Endothelial cell of umbilical vein (primary cell): Measurements from ENCODE around the gene OR10J5. TPM values are rescaled to one million over a fixed set of nuclear protein-coding genes. Genes with fewer than 3 reads are reported as not detected.

Experiments used
- BruUV-seq: library from RNA; stranded (reverse); fragments of 400-500 nt; replicated peaks from 2 replicates; lab custom pipeline; 2021; lab: Mats Ljungman, UMichigan
- CTCF ChIA-PET: fragments of 300-600, 350-600 bp; sonication (Branson Sonifier 250); formaldehyde crosslinking; loops from one replicate; lab custom pipeline; 2021; ENCODE audit warnings: antibody characterized with exemption, inconsistent platforms; lab: Charles Lee
- POLR2A ChIA-PET: fragments of 300-600, 350-600 bp; sonication (Branson Sonifier 250); formaldehyde crosslinking; loops from one replicate; lab custom pipeline; 2021; ENCODE audit warnings: antibody characterized with exemption, inconsistent platforms; lab: Charles Lee
- DNase-seq: peaks from one replicate; pipeline ENCODE4 v3.0.0-alpha.2; 2011; ENCODE audit warnings: low read depth, low spot score
- FAIRE-seq: peaks from 2 replicates; lab custom pipeline; 2011; peaks lifted over from hg19 to GRCh38; lab: Jason Lieb, UNC
- H2AFZ ChIP-seq: 2 replicates; pipeline ENCODE4 v1.6.0; 2012; ENCODE audit warnings: low read depth, low read length, control low read depth, inconsistent platforms
- H3K27ac ChIP-seq: 2 replicates; pipeline ENCODE4 v1.5.1; 2011; ENCODE audit warnings: low read depth, mild to moderate bottlenecking, control low read depth, low read length, moderate library complexity; ENCODE audit not compliant: insufficient read depth
- H3K27me3 ChIP-seq, 2 experiments: 2 replicates each; pipeline versions ENCODE4 v1.6.0 to v1.6.1; 2011; ENCODE audit warnings: low read length in 2 of 2, mixed read lengths in 1 of 2; ENCODE audit not compliant: control insufficient read depth in 2 of 2, insufficient read depth in 2 of 2
- H3K36me3 ChIP-seq, 2 experiments: 2 replicates in 1 of 2; 3 replicates in 1 of 2; pipeline ENCODE4 v1.5.1; 2011; ENCODE audit warnings: low read length in 2 of 2, mild to moderate bottlenecking in 1 of 2, moderate library complexity in 1 of 2; ENCODE audit not compliant: control insufficient read depth in 2 of 2, insufficient read depth in 2 of 2; ENCODE audit errors: extremely low read depth in 1 of 2
- H3K4me1 ChIP-seq: 3 replicates; pipeline ENCODE4 v1.5.1; 2011; ENCODE audit warnings: mild to moderate bottlenecking, low read length; ENCODE audit not compliant: control insufficient read depth, insufficient read depth; ENCODE audit errors: extremely low read depth
- H3K4me2 ChIP-seq: 2 replicates; pipeline ENCODE4 v1.6.1; 2011; ENCODE audit warnings: low read length, control low read depth, mixed read lengths; ENCODE audit not compliant: insufficient read depth
- H3K4me3 ChIP-seq, 3 experiments: fragments of 200-600 bp in 1 of 3; sonication (generic), shearing (Covaris generic) in 1 of 3; replicated peaks in 1 of 3; 2 replicates each; pipeline ENCODE4 v1.5.1; 2011 to 2016; ENCODE audit warnings: control low read depth in 3 of 3, low read length in 3 of 3, mild to moderate bottlenecking in 2 of 3, inconsistent platforms in 1 of 3, low read depth in 1 of 3, moderate library complexity in 1 of 3; ENCODE audit not compliant: insufficient read depth in 1 of 3
- H3K79me2 ChIP-seq: 2 replicates; pipeline ENCODE4 v1.6.0; 2012; ENCODE audit warnings: low read length, inconsistent platforms; ENCODE audit not compliant: control insufficient read depth, insufficient read depth
- H3K9ac ChIP-seq: replicated peaks from 2 replicates; pipeline ENCODE3; 2011; ENCODE audit warnings: low read length, control low read depth; ENCODE audit not compliant: insufficient read depth; ENCODE audit errors: extremely low read depth
- H3K9me1 ChIP-seq: replicated peaks from 3 replicates; pipeline ENCODE4 v1.6.0; 2011; ENCODE audit warnings: mild to moderate bottlenecking, low read length; ENCODE audit not compliant: control insufficient read depth, insufficient read depth; ENCODE audit errors: extremely low read depth
- H3K9me3 ChIP-seq: replicated peaks from 2 replicates; pipeline ENCODE4 v1.5.1; 2012; ENCODE audit warnings: low read length, inconsistent platforms; ENCODE audit not compliant: control insufficient read depth, insufficient read depth
- H4K20me1 ChIP-seq: replicated peaks from 2 replicates; pipeline ENCODE3; 2011; ENCODE audit warnings: mild to moderate bottlenecking, low read length; ENCODE audit not compliant: control insufficient read depth, insufficient read depth; ENCODE audit errors: extremely low read depth
- CTCF ChIP-seq, 2 donors: IDR thresholded peaks; 1 replicate in 1 of 2; 2 replicates in 1 of 2; pipeline ENCODE4 v1.5.1; 2011; ENCODE audit warnings: low read length in 2 of 2, mild to moderate bottlenecking in 2 of 2, moderate library complexity in 2 of 2, control low read depth in 1 of 2, inconsistent platforms in 1 of 2, low read depth in 1 of 2; ENCODE audit not compliant: insufficient read depth in 1 of 2; ENCODE audit errors: extremely low read depth in 1 of 2
- EZH2 ChIP-seq: IDR thresholded peaks from 2 replicates; pipeline ENCODE4 v1.6.1; 2012; ENCODE audit warnings: borderline replicate concordance, low read depth, mild to moderate bottlenecking, moderate library complexity, low read length, inconsistent platforms; ENCODE audit not compliant: severe bottlenecking
- FOS ChIP-seq: IDR thresholded peaks from 2 replicates; pipeline ENCODE4 v1.6.1; 2011; ENCODE audit warnings: mild to moderate bottlenecking, low read length, moderate library complexity, borderline replicate concordance; ENCODE audit not compliant: insufficient read depth
- GATA2 ChIP-seq: IDR thresholded peaks from 2 replicates; pipeline ENCODE4 v1.7.0; 2011; ENCODE audit warnings: low read depth, mild to moderate bottlenecking, moderate library complexity, mixed read lengths, low read length; ENCODE audit not compliant: insufficient read length, insufficient read depth
- JUN ChIP-seq: IDR thresholded peaks from 2 replicates; pipeline ENCODE4 v1.6.1; 2011; ENCODE audit warnings: borderline replicate concordance, low read depth; ENCODE audit not compliant: insufficient read length, insufficient read depth
- MAX ChIP-seq: IDR thresholded peaks from 2 replicates; pipeline ENCODE4 v1.6.1; 2011; ENCODE audit not compliant: insufficient read depth, insufficient read length
- MYC ChIP-seq: IDR thresholded peaks from one replicate; pipeline ENCODE4 v1.6.1; 2011; ENCODE audit warnings: mild to moderate bottlenecking, low read depth, low read length
- POLR2A ChIP-seq: IDR thresholded peaks from 2 replicates; pipeline ENCODE4 v1.6.1; 2012; ENCODE audit warnings: low read depth, mild to moderate bottlenecking, control low read depth, low read length
- POLR2AphosphoS5 ChIP-seq: IDR thresholded peaks from 2 replicates; pipeline ENCODE4 v1.6.1; 2012; ENCODE audit warnings: low read depth, mild to moderate bottlenecking, control low read depth, low read length, moderate library complexity; ENCODE audit not compliant: insufficient read depth
- dilution Hi-C: fragments of 300-500 bp; cut with MboI; formaldehyde crosslinking; loops from one replicate; pipeline ENCODE4 v1.15.0; 2019; ENCODE audit warnings: low sequenced_read_pairs; ENCODE audit not compliant: extremely low pct_ligation_motif_present
- intact Hi-C: fragments of 100-400 bp; cut with micrococcal nuclease; formaldehyde crosslinking; loops from one replicate; pipeline ENCODE4 v1.10.0; 2022
- polyA plus RNA-seq, 4 experiments: library from polyadenylated mRNA; depleted of rRNA in 3 of 4; stranded (reverse) in 3 of 4; unstranded in 1 of 4; fragments of >200 nt; gene quantifications; 2 replicates each; pipeline versions ENCODE4 v1.2.1 to v1.2.3, GENCODE V29; 2011 to 2012; ENCODE audit warnings: missing spikeins in 1 of 4
- total RNA-seq: library from RNA; stranded (reverse); gene quantifications from 2 replicates; pipeline ENCODE4 v1.2.3, GENCODE V29; 2021

OR10J5 gene
- total and polyA plus RNA-seq, 2 donors (not counting 3 experiments of a cell fraction or from before 2014, with no cell fraction given) = not detected

GRCh38 chr1:159561497-159561896 is 25.7 kb upstream of the OR10J5 start:
- no peak for FAIRE-seq
- dilution Hi-C loops = no loop called here
- H3K9me1 ChIP-seq = no peaks in the 10 kb centered on the region

More at GRCh38 chr1:159561497-159561896, 25.7 kb upstream of the OR10J5 start:
- CTCF ChIA-PET = no interaction called here
- Histone ChIP-seq H3K9ac (no peak overlapping the region), H4K20me1 (no peaks in the 10 kb centered on the region), H3K36me3 (no peaks in the 10 kb centered on the region), H3K79me2 (no peaks in the 10 kb centered on the region), H3K27me3 (no peaks in the 10 kb centered on the region), H3K9me3 (no peaks in the 10 kb centered on the region), H3K4me2 (no peak overlapping the region), H3K4me3 (no peak overlapping the region), H3K27ac (no peak overlapping the region), H2AFZ (no peak overlapping the region), H3K4me1 (no peaks in the 10 kb centered on the region)
- intact Hi-C loops = no loop called here
- BruUV-seq = no TSS peak
- DNase-seq = no peak
- TF ChIP-seq POLR2AphosphoS5 (no peak), JUN (no peak), CTCF (IDR thresholded peaks at IDR 0.05; ENCODE audit: extremely low read depth in 1 of 2, insufficient read depth in 1 of 2, low read depth in 1 of 2, low read length in 2 of 2) (no peak), GATA2 (no peak), POLR2A (no peak), EZH2 (no peak), FOS (no peak), MYC (no peak), MAX (no peak)
- POLR2A ChIA-PET = no interaction called here
